HepG2 (cell line): ENCODE results near the gene CMTM4.
"Not testable (repeated sequence)": the region's sequence is repeated elsewhere in the genome, so short reads cannot be mapped to it uniquely, and the experiment has no call there.

Experiments
- CEBPB ChIP-seq: IDR thresholded peaks from 2 replicates; pipeline ENCODE4 v1.6.1; 2011; ENCODE audit warnings: low read depth, low read length, improper control_type of control experiment, borderline replicate concordance
- RFXANK ChIP-seq: IDR thresholded peaks from 2 replicates; pipeline ENCODE4 v1.6.1; 2016

GRCh38 chr16:66611911-66612310, 84.6 kb downstream of the CMTM4 start:
- TF ChIP-seq CEBPB; RFXANK (CRISPR knock-in tag): not testable (repeated sequence)
